K562 (cell line): ENCODE data around the gene SPATS1. TPM values are rescaled to one million over a fixed set of nuclear protein-coding genes. Genes with fewer than 3 reads are reported as not detected.

Experiments
- ADNP ChIP-seq: fragments of 200-800 bp; sonication (Bioruptor generic); IDR thresholded peaks from 2 replicates; pipeline ENCODE4 v1.6.1; 2016; ENCODE audit warnings: missing genetic modification characterization, missing compliant biosample characterization
- BMI1 ChIP-seq: fragments of 150-350 bp; IDR thresholded peaks from 2 replicates; pipeline ENCODE4 v1.6.1; 2014; ENCODE audit warnings: low read length
- HCFC1 ChIP-seq: IDR thresholded peaks from 2 replicates; pipeline ENCODE4 v1.6.1; 2012; ENCODE audit warnings: low read depth, low read length, improper control_type of control experiment
- HDAC6 ChIP-seq: IDR thresholded peaks from 2 replicates; pipeline ENCODE4 v1.6.1; 2012; ENCODE audit warnings: low read depth, mild to moderate bottlenecking, control low read depth, inconsistent platforms, low read length, moderate library complexity
- MNT ChIP-seq, 2 experiments: fragments of 450-650 bp; conservative IDR thresholded peaks; 2 replicates each; pipeline ENCODE4 v1.6.1; 2017; ENCODE audit warnings: mild to moderate bottlenecking in 2 of 2, moderate library complexity in 2 of 2
- NFIX ChIP-seq: fragments of 250-450 bp; sonication (Bioruptor Pico); IDR thresholded peaks from 2 replicates; pipeline ENCODE4 v1.4.0; 2020; ENCODE audit warnings: low read depth, mild to moderate bottlenecking, moderate library complexity
- NFRKB ChIP-seq: fragments of 450-650 bp; IDR thresholded peaks from 2 replicates; pipeline ENCODE4 v1.6.1; 2016; ENCODE audit warnings: low read depth
- NR3C1 ChIP-seq: sonication (generic); formaldehyde crosslinking; IDR thresholded peaks from 2 replicates; pipeline ENCODE4 v1.8.1; 2022; ENCODE audit warnings: missing genetic modification reagents
- RBM17 ChIP-seq: fragments of 200-400 bp; formaldehyde crosslinking; IDR thresholded peaks from 2 replicates; pipeline ENCODE4 v1.6.1; 2017; ENCODE audit warnings: low read depth, mild to moderate bottlenecking, low read length, borderline replicate concordance
- RCOR1 ChIP-seq, 2 experiments: IDR thresholded peaks; 2 replicates each; pipeline ENCODE4 v1.6.1; 2012; ENCODE audit warnings: low read depth in 2 of 2, low read length in 2 of 2, borderline replicate concordance in 1 of 2, improper control_type of control experiment in 1 of 2
- RERE ChIP-seq: sonication (generic); formaldehyde crosslinking; IDR thresholded peaks from 2 replicates; pipeline ENCODE4 v1.8.0; 2023; ENCODE audit warnings: missing genetic modification reagents, mild to moderate bottlenecking, borderline replicate concordance
- TFAM ChIP-seq: fragments of 250-450 bp; sonication (Bioruptor Pico); conservative IDR thresholded peaks from 2 replicates; pipeline ENCODE4 v1.5.0; 2021; ENCODE audit warnings: mild to moderate bottlenecking, moderate library complexity
- ZBED1 ChIP-seq: IDR thresholded peaks from 2 replicates; pipeline ENCODE4 v1.6.1; 2014
- ZSCAN32 ChIP-seq: fragments of 450-650 bp; formaldehyde crosslinking; IDR thresholded peaks from 2 replicates; pipeline ENCODE4 v1.4.0; 2020; ENCODE audit warnings: mild to moderate bottlenecking, moderate library complexity
- polyA plus RNA-seq, 8 experiments: library from polyadenylated mRNA; depleted of rRNA in 4 of 8; stranded (reverse) in 5 of 8; unstranded in 3 of 8; fragments of >200 nt; fragmentation: Nextera tagmentation in 2 of 8; fragmentation: Illumina TruSeq in 1 of 8; extraction: Ambion mirVana in 2 of 8; extraction: Trizol in 1 of 8; gene quantifications; 2 replicates each; pipeline versions ENCODE4 v1.2.1 to v1.2.3, GENCODE V29; 2011 to 2014; ENCODE audit warnings: inconsistent platforms in 1 of 8, missing spikeins in 1 of 8
- total RNA-seq, 7 experiments: library from RNA; depleted of rRNA in 6 of 7; stranded (reverse); fragments of >200 nt in 6 of 7; fragmentation: Illumina TruSeq in 2 of 7; extraction: Trizol in 2 of 7; gene quantifications; 2 replicates each; pipeline versions ENCODE4 v1.2.1 to v1.2.3, GENCODE V29; 2011 to 2021; ENCODE audit warnings: low replicate concordance in 1 of 7
- TF ChIP-seq, protein P1 (sequence below): fragments of 200-800 bp; sonication (Bioruptor generic); IDR thresholded peaks from 2 replicates; pipeline ENCODE4 v1.6.1; 2016; ENCODE audit warnings: missing genetic modification characterization, missing compliant biosample characterization

SPATS1 gene
- total and polyA plus RNA-seq, 9 of the 15 experiments (the other 6 are each of a cell fraction or from before 2014, with no cell fraction given), result not detected

DNA sequence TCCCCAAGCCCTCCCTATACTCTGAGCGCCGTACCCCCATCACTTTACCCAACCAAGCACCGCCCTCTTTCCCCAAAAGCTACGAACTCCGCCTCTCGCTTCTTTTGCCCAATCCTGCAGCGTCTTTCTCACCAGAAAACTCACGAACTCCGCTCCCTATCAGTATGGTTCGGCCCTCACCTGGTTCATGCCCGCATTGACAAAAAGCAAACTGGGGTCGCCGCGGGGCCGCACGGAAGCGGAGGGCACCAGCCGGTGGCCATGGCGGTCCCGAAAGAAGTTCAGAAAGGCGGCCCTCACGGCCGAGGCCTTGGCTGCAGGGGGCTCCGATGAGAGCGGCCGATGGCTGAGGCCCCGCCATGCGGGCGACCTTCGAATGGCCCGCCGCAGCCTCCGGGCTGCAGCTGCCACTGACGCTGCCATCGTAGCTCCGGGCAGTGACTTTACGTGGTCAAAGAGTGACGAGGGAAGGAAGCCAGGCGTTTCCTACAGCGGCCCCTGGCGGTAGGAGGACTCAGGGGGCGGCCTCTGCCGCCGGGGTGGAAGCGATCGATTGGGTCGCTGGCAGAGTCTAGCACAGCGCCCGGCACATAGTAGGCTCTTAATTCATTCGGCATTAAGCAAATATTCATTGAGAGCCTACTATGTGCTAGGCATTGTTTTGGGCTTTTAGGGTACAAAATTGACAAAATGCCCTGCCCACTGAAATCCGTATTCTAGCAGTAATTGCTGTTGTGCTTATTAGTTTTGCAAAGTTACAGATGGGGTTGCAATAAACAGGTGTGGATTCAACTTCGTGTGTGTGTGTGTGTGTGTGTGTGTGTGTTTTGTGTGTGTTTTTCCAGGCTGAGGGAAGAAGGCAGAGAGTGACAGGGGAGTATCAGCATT, 29.3 kb upstream of the SPATS1 start, which contains the start of gene AARS2 (continued):
- 0 out of 2 replicates have a peak, but pooled peaks have one; percentile 42 for TF ChIP-seq ZBED1
- TF ChIP-seq BMI1, result 0 out of 2 replicates have a peak, but pooled peaks have one; percentile 5
- TF ChIP-seq ADNP, result peak; percentile 95
- no peak for TF ChIP-seq RBM17
- TF ChIP-seq, protein P1, sequence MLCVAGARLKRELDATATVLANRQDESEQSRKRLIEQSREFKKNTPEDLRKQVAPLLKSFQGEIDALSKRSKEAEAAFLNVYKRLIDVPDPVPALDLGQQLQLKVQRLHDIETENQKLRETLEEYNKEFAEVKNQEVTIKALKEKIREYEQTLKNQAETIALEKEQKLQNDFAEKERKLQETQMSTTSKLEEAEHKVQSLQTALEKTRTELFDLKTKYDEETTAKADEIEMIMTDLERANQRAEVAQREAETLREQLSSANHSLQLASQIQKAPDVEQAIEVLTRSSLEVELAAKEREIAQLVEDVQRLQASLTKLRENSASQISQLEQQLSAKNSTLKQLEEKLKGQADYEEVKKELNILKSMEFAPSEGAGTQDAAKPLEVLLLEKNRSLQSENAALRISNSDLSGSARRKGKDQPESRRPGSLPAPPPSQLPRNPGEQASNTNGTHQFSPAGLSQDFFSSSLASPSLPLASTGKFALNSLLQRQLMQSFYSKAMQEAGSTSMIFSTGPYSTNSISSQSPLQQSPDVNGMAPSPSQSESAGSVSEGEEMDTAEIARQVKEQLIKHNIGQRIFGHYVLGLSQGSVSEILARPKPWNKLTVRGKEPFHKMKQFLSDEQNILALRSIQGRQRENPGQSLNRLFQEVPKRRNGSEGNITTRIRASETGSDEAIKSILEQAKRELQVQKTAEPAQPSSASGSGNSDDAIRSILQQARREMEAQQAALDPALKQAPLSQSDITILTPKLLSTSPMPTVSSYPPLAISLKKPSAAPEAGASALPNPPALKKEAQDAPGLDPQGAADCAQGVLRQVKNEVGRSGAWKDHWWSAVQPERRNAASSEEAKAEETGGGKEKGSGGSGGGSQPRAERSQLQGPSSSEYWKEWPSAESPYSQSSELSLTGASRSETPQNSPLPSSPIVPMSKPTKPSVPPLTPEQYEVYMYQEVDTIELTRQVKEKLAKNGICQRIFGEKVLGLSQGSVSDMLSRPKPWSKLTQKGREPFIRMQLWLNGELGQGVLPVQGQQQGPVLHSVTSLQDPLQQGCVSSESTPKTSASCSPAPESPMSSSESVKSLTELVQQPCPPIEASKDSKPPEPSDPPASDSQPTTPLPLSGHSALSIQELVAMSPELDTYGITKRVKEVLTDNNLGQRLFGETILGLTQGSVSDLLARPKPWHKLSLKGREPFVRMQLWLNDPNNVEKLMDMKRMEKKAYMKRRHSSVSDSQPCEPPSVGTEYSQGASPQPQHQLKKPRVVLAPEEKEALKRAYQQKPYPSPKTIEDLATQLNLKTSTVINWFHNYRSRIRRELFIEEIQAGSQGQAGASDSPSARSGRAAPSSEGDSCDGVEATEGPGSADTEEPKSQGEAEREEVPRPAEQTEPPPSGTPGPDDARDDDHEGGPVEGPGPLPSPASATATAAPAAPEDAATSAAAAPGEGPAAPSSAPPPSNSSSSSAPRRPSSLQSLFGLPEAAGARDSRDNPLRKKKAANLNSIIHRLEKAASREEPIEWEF (CRISPR knock-in tag), result no peak
- TF ChIP-seq RERE (CRISPR knock-in tag), result no peak
- no peak for TF ChIP-seq HDAC6
- peak; percentile 86 for TF ChIP-seq HCFC1
- TF ChIP-seq RCOR1 (IDR thresholded peaks at IDR 0.05; ENCODE audit: borderline replicate concordance in 1 of 2, low read depth in 2 of 2, low read length in 2 of 2), result peak; percentile 26 to 94; a peak in 2 of 4 replicates
- peak; percentile 89 for TF ChIP-seq NFRKB
- 0 out of 2 replicates have a peak, but pooled peaks have one; percentile 48 for TF ChIP-seq NR3C1
- no peak for TF ChIP-seq ZSCAN32
- TF ChIP-seq TFAM (CRISPR knock-in tag), result no peak
- peak; percentile 52 to 81; a peak in 3 of 4 replicates for TF ChIP-seq MNT (conservative IDR thresholded peaks at IDR 0.05)
- TF ChIP-seq NFIX (CRISPR knock-in tag), result no peak
